Left kidney (tissue), 8 donors: ENCODE results near the gene TUNAR. TPM values are rescaled to one million over a fixed set of nuclear protein-coding genes. Genes with fewer than 3 reads are reported as not detected.

Experiments used
- DNase-seq: peaks from one replicate; pipeline ENCODE4 v3.0.0-alpha.2; 2013
- long read RNA-seq, 8 donors: transcript quantifications; one replicate each; lab custom pipeline, GENCODE V29; 2026
- polyA plus RNA-seq: library from polyadenylated mRNA; unstranded; fragments of 120-200 nt; gene quantifications from one replicate; pipeline ENCODE4 v1.2.1, GENCODE V29; 2013; ENCODE audit not compliant: insufficient read length

TUNAR gene
- polyA plus RNA-seq: 0.78 TPM
- long read RNA-seq, donor 1: 0 reads
- long read RNA-seq, donor 2: 0 reads
- long read RNA-seq, donor 3: 0 reads
- long read RNA-seq, donor 4: 0 reads
- long read RNA-seq, donor 5: 0 reads
- long read RNA-seq, donor 6: 0 reads
- long read RNA-seq, donor 7: 0 reads
- long read RNA-seq, donor 8: 0 reads

- DNase-seq: no peak
Measured at GRCh38 chr14:95876761-95877538, at the start of gene TUNAR. TSS of gene TUNAR (plus strand) at chr14:95876832.

DNA sequence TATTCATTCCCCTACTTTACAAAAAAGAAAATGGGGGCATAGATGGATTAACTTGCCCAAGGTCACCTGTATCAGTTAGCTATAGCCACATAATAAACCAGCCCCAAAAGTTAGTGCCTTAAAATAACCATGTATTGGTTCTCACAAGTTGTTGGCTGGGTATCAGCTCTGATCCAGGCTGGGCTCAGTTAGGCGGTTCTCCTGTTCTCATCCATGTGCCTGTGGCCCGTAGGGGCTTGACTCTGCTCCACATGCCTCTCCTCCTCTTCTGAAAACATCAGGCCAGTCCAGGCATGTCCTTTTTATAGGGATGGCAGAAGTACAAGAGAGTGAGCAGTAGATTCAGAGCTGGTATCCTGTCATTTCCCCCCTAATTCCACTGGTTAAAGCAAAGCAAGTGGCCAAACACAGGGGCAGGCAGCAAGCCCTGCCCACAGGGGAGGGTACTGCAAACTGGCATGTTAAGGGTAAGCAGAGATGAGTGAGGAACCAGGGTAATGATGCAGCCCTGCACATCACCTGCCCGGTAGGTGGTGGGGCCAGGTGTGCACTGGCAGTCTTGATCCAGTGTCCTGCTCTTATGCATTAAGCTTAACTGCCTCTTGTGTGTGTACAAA is 47.9 kb upstream of the TUNAR start:
- DNase-seq: no peak

DNA sequence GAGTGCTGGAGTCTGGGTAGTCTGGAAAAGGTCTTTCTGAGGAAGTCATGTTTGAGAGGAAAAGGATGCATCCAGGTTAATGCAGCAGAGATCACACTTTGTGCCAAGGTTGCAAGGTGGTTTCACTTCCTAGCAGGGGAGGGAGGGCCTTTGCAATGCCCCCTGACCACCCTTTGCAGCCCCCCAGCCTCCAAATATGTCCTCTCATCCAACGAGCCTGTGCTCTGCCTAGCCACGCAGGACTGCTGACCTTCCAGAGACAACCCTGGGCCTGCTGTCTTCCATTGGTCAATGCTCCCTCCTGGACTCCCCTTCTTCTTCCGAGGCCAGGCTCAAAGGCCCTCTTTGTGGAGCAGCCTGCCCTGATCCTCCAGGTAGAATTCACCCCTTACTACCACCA is 47.3 kb upstream of the TUNAR start:
- no peak for DNase-seq

DNA sequence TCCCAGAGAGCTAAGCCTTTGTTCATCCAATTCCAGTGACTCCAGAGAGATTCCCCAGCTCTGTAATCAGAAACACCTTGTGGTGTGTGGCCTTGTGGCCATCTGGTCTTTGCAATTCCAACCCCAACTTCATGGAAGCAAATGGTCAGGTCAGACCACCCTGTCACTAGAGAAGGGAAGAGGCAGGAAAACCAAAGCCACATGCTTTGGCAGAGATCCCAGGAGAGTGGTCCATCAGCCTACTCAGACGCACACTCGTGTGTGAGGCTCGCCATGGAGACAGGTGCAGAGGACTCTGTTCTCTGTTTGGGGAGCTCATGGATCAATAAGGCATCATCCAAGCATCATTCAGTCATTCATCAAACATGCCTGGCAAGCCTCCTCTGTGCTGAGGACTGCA is 46.2 kb upstream of the TUNAR start:
- DNase-seq: no peak

GRCh38 chr14:95831041-95831440 is 45.6 kb upstream of the TUNAR start:
- no peak for DNase-seq

GRCh38 chr14:95831468-95831867 is 45.2 kb upstream of the TUNAR start:
- no peak for DNase-seq

GRCh38 chr14:95832012-95832411 is 44.6 kb upstream of the TUNAR start:
- DNase-seq: no peak

GRCh38 chr14:95833429-95833828 is 43.2 kb upstream of the TUNAR start:
- no peak for DNase-seq

DNA sequence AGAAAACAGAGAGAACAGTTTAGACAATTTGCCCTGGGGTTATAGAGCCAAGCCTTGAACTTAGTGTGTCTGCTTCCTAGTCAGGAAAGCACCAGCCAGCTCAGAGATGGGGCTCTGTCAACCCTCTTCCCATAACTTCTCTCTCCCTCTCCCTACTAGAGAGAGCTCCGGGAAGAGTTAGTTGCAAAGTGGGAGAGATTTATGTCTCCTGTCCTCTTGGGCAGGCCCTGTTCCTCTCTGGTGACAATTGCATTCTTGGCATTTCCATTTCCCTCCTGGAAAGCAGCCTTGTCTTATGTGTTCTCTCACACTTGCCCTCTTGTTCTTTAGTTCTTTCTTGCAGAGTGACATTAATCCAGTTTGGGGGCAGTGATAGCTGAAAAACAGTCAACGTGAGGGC is 42.1 kb upstream of the TUNAR start:
- DNase-seq: no peak

DNA sequence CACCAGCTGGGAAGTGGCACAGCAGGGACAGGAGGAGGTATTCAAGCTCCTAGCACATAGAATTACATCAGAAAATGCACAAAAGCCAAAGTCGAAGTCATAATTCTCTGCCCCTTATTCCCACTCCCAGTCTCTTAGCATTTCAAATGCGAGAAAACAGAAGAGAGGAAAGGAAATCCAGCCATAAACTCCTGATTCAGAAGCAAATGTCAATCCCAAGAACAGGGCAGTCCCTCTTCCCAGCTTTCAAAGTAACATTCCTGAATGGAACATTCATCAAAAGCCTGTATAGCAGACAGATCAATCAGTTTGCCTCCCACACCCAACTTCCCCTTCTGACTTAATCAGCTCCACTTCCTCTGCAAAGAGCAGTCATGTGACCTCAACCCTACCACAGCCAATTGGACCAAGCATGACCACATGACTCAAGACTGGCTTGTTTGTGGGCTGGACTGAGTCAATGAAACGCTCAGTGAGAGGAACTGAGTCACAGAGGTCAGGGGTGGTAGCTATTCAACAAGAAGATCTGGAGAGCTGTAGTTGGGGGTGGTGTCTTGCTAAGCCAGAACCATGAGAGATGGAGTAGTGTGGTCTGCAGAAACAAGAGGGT is 41.4 kb upstream of the TUNAR start:
- DNase-seq: no peak

GRCh38 chr14:95838862-95839261 is 37.8 kb upstream of the TUNAR start:
- DNase-seq: no peak

GRCh38 chr14:95840094-95840700 is 36.4 kb upstream of the TUNAR start:
- DNase-seq: no peak

DNA sequence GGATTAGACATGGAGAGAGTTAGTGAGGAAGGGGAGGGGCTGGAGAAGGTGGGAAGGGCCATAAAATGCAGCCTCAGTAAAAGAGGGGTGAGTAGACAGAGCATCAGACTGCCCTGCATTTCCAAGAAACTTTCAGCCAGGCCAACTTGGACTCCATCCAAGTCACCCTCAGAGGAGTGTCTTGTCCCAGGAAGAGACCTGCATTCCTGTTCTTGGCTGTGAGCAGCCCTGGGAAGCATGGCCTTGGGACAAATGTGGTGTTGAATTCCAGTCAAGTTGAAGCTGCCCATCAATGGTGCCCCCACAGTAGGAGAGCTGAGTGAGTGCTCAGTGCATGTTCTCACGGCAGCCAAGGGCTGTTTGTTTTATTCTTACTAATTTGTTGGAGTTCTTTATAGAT is 35.0 kb upstream of the TUNAR start:
- DNase-seq: no peak

- DNase-seq: no peak
Measured at GRCh38 chr14:95849761-95850160, 26.9 kb upstream of the TUNAR start.

DNA sequence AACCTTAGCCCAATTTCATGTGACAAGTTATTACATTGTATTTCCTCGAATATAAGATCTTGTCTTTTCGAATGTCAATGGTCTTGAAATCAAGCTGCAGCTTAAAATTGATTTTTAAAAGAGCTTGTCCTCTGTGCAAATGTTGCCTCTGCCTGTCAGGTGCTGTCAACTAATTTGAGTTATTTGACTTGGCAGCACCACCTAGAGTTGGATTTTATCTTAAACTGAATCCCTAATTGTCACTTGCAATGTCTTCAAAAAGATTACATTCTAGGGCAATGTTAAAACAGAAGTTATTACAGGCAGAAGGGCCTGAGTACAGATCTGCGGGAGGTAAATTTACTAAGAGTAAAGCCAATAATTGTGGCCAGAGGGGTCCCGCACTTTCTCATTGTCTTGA is 26.2 kb upstream of the TUNAR start:
- no peak for DNase-seq

DNA sequence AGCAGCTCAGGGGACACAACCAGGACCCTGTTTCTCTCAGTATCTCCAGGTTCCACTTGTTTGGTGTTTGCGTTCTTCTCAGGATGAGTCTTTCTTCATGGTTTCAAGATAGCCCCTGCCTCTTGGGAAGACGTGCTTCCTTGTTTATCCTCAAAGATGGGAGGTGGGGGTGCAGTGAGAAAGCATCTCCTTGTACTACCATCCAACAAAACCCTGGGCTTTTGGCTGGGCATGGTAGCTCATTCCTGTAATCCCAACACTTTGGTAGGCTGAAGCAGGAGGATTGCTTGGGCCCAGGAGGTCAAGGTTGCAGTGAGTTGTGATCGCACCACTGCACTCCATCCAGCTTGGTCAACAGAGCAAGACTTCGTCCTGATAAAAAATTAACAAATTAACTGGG is 21.0 kb upstream of the TUNAR start:
- DNase-seq: no peak

- no peak for DNase-seq
Measured at GRCh38 chr14:95857275-95857674, 19.4 kb upstream of the TUNAR start.

DNA sequence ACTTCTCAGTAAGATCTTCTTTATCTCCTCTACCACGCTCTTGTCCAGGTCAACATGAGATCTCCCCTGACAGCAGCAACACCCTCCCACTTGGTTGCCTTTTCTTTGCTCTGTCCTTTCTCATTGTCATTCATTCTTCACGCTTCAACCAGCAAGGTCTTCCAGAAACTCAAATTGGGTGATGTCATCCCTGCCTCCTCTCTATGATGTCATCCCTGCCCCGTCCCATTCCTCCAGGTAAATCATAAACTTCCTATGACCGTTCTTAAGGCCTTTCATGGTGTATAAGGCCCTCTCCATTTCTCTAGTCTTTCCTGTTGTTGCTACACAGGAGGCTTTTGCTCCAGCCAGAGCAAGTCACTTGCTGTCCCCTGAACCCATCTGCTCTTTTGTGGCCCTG is 17.7 kb upstream of the TUNAR start:
- no peak for DNase-seq

DNA sequence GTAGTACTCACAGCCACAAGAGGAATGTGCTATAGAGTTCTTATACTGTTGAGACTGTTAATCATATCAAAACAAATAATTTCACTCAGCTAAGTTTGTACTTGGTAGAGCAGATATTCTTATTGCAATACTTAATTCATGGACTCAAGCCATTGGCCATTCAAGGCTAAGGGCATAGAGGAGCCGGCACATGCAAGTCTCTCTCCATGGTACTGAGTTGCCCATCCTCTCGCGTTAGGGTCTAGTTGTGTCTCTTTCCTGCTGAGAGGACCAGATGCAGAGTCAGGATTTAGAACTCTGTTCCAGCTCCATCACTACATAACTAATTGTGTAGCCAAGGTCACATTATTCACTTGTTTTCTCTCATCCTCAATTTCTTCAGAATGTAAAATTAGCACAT is 14.4 kb upstream of the TUNAR start:
- DNase-seq: peak; percentile 35

DNA sequence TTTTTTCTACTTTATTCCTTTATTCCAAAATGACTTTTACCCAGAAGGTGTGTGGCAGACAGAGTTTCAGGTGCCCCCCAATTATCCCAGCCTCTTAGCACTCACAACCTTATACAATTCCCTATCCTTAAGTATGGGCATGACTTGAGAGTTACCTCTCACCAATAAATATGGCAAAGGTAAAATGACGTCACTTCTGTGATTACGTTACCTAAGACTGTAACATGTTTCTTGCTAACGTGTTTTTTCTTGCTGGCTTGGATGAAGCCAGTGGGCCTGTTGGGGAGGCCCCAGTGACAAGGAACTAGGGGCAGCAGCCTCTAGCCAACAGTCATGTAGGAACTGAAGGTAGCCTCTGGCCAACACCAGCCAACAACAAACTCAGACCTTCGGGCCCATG is 13.3 kb upstream of the TUNAR start:
- DNase-seq: no peak

- DNase-seq: no peak
Measured at GRCh38 chr14:95869776-95870175, 6.9 kb upstream of the TUNAR start.

DNA sequence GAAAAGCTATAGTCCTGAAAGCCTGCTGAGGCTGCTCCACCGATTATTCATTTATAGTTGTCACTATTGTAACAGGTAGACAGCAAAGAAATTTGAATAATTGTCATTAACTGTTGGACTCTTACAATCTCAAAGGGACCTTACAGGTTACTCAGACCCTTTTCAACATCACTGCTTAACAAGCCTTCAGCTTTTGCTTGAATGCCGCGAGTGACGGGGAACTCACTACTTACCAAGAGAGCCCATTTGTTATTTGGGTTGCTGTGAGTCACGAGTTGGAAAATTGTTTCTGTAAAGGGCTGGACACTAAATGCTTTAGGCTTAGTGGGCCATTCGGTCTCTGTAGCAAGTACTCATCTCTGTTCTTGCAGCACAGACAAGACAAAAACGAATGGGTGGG is 5.9 kb upstream of the TUNAR start:
- no peak for DNase-seq

- no peak for DNase-seq
Measured at GRCh38 chr14:95871531-95871930, 5.1 kb upstream of the TUNAR start.
